HG03571 (cell line): Measurements from ENCODE around the gene NOCT.
"Not testable (repeated sequence)": the region's sequence is repeated elsewhere in the genome, so short reads cannot be mapped to it uniquely, and the experiment has no call there.

Experiments used
- ATAC-seq: cut with Tn5 transposase; IDR thresholded peaks from one replicate; pipeline ENCODE4 v1.9.1; 2021; ENCODE audit not compliant: unreplicated experiment

The NOCT gene

GRCh38 chr4:139009702-139010101 is 5.9 kb upstream of the NOCT start:
- no peak for ATAC-seq

DNA sequence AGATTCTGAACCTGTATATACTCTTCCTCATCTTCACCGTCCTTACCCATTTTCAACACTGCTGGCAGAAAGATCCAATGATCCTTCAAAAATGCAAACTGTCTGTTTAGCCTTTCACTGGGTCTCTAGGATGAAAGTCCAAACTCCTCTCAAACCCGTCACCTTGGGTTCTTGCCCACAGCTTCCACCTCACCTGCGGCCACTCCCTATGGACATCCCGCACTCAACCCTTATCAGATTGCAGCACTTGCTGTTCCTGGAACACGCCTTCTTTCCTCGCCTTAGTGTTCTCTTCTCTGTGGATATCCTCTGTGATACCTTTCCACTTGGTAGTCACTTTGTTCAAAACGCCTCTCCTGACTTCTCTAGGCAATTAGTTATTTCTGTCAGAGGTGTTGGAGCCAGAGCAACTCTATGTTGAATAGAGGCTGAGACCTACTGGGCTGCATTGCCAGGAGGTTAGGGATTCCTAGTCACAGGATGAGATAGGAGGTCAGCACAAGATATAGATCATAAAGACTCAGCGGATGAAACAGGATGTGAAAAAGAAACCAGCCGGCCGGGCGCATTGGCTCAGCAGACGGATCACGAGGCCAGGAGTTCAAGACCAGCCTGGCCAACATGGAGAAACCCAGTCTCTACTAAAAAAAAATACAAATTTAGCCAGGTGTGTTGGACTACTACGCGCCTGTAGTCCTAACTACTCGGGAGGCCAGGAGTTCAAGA is 4.2 kb upstream of the NOCT start:
- no peak for ATAC-seq

DNA sequence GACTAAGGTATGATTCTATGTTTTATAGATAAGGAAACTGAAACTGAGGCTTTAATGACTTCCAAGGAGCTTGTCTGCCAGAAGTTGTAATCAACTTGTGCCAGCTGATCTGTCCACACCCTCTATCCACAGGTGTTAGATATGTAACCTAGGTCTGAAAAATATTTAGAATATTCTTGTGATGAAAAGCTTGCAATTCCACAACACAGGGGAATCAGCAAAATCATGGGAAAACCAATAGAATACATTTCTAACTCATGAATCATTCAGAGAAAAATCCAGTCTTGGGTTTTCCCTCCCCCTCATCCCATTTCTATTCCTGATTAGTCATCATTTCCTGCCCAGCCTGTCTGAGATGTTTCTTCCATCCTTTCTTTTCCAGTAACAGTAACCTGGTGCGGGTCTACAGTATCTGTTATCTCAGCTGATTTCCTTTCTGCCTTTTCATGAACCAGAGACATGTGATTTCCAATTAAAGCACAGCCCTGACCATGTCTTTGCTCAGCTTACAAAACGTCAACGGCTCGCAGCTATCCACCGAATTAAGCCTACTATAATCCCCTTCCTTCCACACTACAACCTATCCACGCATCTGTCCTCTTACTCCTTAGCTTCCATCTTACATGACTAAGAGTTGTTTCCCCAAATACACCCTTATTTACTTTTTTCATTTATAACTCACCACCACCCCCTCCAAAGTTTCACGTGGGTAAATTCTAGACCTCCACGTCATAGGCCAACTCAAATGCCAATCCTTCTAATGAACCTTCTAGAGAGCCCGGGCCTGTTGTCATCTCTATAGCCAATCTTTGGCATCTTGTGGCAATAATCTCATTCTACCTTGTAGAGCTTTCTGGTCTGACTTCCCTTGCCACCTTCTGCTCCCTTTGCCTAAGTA is 961 bp upstream of the NOCT start:
- ATAC-seq = peak; percentile 1

GRCh38 chr4:139015948-139016471 is 429 bp downstream of the NOCT start:
- no peak for ATAC-seq

DNA sequence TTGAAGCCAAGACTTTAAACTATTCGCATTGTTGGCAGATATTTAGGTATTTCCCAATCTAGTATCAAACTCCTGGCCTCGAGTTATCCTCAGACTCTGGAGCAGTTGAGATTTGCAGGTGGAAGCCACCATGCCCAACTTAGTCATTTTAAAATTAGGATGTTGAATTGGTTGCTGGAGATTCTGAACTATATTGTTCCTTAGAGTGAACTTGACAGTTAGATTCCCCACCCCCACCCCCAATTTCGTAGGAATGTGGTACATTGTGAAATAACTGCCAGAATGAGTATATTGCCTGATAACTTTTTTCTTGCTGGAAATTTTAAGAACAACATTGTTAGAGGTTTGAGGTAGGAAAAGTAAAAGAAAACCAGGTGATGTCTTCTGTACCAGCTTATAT is 2.3 kb downstream of the NOCT start:
- no peak for ATAC-seq

- no peak for ATAC-seq
These were observed 2.9 kb downstream of the NOCT start for GRCh38 chr4:139018501-139018900.

- no peak for ATAC-seq
These were observed 3.6 kb downstream of the NOCT start for GRCh38 chr4:139018971-139019758.

- ATAC-seq = no peak
These were observed 4.8 kb downstream of the NOCT start for GRCh38 chr4:139020384-139020783.

DNA sequence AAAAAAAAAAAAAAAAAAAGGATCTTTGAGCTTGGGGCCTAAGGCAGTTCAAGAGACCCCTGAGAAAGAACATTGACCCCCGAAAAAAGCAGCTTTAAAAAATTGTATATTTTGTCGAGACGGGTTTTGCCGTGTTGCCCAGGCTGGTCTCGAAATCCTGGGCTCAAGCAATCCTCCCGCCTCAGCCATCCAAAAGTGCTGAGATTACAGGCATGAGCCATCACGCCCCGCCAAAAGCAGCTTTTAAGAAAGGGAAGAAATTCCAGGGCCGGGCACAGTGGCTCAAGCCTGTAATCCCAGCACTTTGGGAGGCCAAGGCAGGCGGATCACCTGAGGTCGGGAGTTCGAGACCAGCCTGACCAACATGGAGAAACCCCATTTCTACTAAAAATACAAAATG is 5.5 kb downstream of the NOCT start:
- not testable (repeated sequence) for ATAC-seq

- ATAC-seq = no peak
These were observed 7.3 kb downstream of the NOCT start for GRCh38 chr4:139022835-139023234.

GRCh38 chr4:139024686-139025085 is 9.1 kb downstream of the NOCT start:
- ATAC-seq = no peak

DNA sequence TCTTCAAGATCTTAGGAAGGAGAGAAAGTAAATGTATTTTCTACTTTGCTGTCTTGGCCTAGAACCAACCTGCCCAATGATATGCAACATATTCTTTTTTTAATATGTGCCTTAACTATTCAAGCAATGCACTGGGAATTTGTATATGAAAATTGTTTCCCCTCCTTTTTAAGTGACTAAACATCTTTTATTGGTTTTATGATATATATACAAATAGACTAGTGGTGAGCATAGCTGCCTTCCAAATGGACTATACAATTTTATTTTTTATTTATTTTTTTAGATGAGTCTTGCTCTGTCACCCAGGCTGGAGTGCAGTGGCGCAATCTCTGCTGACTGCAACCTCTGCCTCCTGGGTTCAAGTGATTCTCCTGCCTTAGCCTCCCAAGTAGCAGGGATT is 10.3 kb downstream of the NOCT start:
- ATAC-seq = no peak

- ATAC-seq = no peak
These were observed 12.2 kb downstream of the NOCT start for GRCh38 chr4:139027776-139028175.

DNA sequence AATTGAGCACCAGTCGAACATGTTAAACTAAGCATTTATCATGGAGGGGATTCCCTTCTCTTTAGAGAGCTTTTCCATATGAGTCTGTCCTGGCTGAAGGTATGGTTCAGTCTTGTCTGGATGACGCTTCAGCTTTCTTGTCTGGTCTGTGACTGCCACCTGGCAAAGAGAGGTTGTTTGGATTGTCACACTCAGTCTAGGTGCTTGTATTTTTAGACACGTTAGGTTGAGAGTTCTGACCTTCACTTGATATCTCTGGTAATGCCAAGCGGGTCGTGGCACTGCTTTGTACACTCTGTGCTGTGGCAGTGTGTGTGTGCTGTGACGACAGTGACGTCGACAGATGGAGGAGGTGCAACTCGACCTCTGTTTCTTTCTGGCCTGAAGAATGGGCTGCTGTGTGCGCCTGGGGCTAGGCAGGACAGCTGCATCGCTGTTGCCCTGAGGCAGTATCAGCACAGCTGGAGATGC is 12.6 kb downstream of the NOCT start:
- ATAC-seq = no peak

- ATAC-seq = not testable (repeated sequence)
These were observed 14.3 kb downstream of the NOCT start for GRCh38 chr4:139029866-139030363.

GRCh38 chr4:139030614-139031235 is 15.1 kb downstream of the NOCT start:
- peak; percentile 77 for ATAC-seq

DNA sequence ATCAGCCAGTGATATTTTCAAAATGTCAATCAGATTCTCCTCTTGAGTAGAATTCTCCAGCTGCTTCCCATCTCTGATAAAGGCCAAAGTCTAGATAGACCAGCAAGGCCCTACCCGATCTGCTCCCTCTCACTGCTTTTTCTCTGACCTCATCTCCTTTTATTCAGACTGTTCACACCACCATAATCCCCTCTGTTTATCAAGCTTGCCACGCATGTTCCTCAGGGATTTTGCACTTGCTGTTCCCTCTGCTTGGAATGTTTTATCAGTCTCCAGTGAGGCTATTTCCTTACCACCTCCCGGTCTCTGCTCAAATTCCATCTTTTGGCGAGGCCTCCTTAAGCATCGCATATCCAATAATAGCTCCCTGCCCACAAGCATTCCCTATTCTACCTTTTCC is 20.1 kb downstream of the NOCT start:
- ATAC-seq = no peak

- no peak for ATAC-seq
These were observed 21.3 kb downstream of the NOCT start for GRCh38 chr4:139036885-139037284.

DNA sequence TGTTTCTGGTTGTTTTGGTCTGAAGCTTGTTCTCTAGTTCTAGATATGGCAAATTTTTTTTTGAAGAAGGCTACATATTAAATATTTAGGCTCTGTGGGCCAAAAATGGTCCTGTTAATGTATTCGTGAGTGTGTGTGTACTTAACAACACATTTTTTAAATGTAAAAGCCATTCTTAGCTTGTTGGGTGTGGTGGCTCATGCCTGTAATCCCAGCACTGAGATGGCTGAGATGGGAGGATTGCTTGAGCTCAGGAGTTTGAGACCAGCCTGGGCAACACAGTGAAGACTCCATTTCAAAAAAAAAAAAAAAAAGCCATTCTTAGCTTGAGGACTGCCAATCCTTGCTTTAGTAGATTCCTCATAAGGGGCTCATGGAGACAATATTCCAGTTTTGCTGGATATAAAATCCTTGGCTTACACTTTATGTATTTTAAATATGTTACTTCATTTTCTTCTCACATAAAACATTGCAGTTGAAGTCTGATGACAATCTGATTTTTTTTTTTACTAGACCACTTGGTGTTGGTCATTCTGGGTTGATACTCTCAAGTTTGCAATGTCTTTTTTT is 23.4 kb downstream of the NOCT start:
- no peak for ATAC-seq

DNA sequence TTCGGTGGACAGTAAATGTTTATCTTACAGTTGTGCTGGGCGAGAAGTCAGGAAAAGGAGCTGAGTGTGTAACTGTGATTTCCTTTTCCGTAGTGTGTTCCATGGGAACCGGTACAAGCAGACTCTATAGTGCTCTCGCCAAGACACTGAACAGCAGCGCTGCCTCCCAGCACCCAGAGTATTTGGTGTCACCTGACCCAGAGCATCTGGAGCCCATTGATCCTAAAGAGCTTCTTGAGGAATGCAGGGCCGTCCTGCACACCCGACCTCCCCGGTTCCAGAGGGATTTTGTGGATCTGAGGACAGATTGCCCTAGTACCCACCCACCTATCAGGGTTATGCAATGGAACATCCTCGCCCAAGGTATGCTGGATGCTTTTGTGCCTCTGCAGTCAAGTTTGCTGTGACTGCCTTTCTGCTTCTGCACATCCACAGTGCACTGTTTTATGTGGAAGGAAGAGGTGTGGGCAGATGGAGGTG is 27.4 kb downstream of the NOCT start:
- no peak for ATAC-seq
